Type B pancreatic cell (in vitro differentiated cells): ENCODE measurements around the gene SDK1. TPM values are rescaled to one million over a fixed set of nuclear protein-coding genes. Genes with fewer than 3 reads are reported as not detected.
"Not testable (repeated sequence)": the region's sequence is repeated elsewhere in the genome, so short reads cannot be mapped to it uniquely, and the experiment has no call there.

Experiments used
- DNase-seq: peaks from one replicate; pipeline ENCODE4 v3.0.0; 2021; ENCODE audit warnings: mixed read lengths; ENCODE audit not compliant: unreplicated experiment; ENCODE audit errors: extremely low spot score
- H3K27ac Mint-ChIP-seq: 2 replicates; pipeline ENCODE4 v1.8.0; 2021; ENCODE audit warnings: mild to moderate bottlenecking, mixed read lengths
- H3K27me3 Mint-ChIP-seq: 2 replicates; pipeline ENCODE4 v1.8.0; 2021; ENCODE audit warnings: mixed read lengths
- H3K36me3 Mint-ChIP-seq: 2 replicates; pipeline ENCODE4 v1.8.0; 2021; ENCODE audit warnings: mixed read lengths
- H3K4me1 Mint-ChIP-seq: one replicate; pipeline ENCODE4 v1.8.0; 2021; ENCODE audit warnings: mixed read lengths; ENCODE audit not compliant: unreplicated experiment
- H3K4me3 Mint-ChIP-seq: 2 replicates; pipeline ENCODE4 v1.8.0; 2021; ENCODE audit warnings: mild to moderate bottlenecking, mixed read lengths
- H3K9me3 Mint-ChIP-seq: 2 replicates; pipeline ENCODE4 v1.8.0; 2021; ENCODE audit warnings: mixed read lengths
- CTCF ChIP-seq: fragments of 200-600 bp; sonication (generic); conservative IDR thresholded peaks from 2 replicates; pipeline ENCODE4 v1.5.0; 2021; ENCODE audit warnings: antibody characterized with exemption, mild to moderate bottlenecking
- total RNA-seq: library from RNA; stranded (reverse); gene quantifications from 2 replicates; pipeline ENCODE4 v1.2.1, GENCODE V29; 2021; ENCODE audit warnings: low replicate concordance

Gene SDK1
- total RNA-seq, 1 donor from 2014 or later = 26.1 TPM

GRCh38 chr7:3739983-3740382, 438.9 kb downstream of the SDK1 start:
- peaks cover 11% of the 10 kb centered on the region for H3K9me3 Mint-ChIP-seq
- H3K36me3 Mint-ChIP-seq = peaks cover 10% of the 10 kb centered on the region
- H3K27ac Mint-ChIP-seq = no peak overlapping the region
- no peaks in the 10 kb centered on the region for H3K27me3 Mint-ChIP-seq
- no peak overlapping the region for H3K4me3 Mint-ChIP-seq
- no peak for TF ChIP-seq CTCF
- no peak for DNase-seq
- H3K4me1 Mint-ChIP-seq = no peaks in the 10 kb centered on the region

GRCh38 chr7:3747467-3747866, 446.4 kb downstream of the SDK1 start:
- no peak for DNase-seq
- Mint-ChIP-seq H3K27me3 (no peaks in the 10 kb centered on the region), H3K36me3 (no peaks in the 10 kb centered on the region), H3K27ac (no peak overlapping the region), H3K4me3 (no peak overlapping the region), H3K4me1 (peaks cover 5% of the 10 kb centered on the region), H3K9me3 (peaks cover 4% of the 10 kb centered on the region)
- TF ChIP-seq CTCF = no peak

- no peak overlapping the region for H3K27ac Mint-ChIP-seq
- no peak overlapping the region for H3K4me3 Mint-ChIP-seq
- TF ChIP-seq CTCF = no peak
- peaks cover 5% of the 10 kb centered on the region for H3K4me1 Mint-ChIP-seq
- no peak for DNase-seq
- H3K36me3 Mint-ChIP-seq = no peaks in the 10 kb centered on the region
- no peaks in the 10 kb centered on the region for H3K9me3 Mint-ChIP-seq
- H3K27me3 Mint-ChIP-seq = no peaks in the 10 kb centered on the region
These were observed 447.3 kb downstream of the SDK1 start for GRCh38 chr7:3748389-3748788.

GRCh38 chr7:3753868-3754267, 452.8 kb downstream of the SDK1 start:
- Mint-ChIP-seq H3K27ac (no peak overlapping the region), H3K4me1 (peaks cover 15% of the 10 kb centered on the region), H3K27me3 (no peaks in the 10 kb centered on the region), H3K9me3 (no peaks in the 10 kb centered on the region), H3K36me3 (no peaks in the 10 kb centered on the region), H3K4me3 (no peak overlapping the region)
- no peak for DNase-seq
- TF ChIP-seq CTCF = no peak

GRCh38 chr7:3754493-3755341, 453.7 kb downstream of the SDK1 start:
- no peaks in the 10 kb centered on the region for H3K27me3 Mint-ChIP-seq
- no peak overlapping the region for H3K27ac Mint-ChIP-seq
- no peaks in the 10 kb centered on the region for H3K36me3 Mint-ChIP-seq
- H3K9me3 Mint-ChIP-seq = no peaks in the 10 kb centered on the region
- H3K4me1 Mint-ChIP-seq = peaks cover 15% of the 10 kb centered on the region
- DNase-seq = no peak
- no peak for TF ChIP-seq CTCF
- H3K4me3 Mint-ChIP-seq = no peak overlapping the region

- not testable (repeated sequence) for H3K27me3 Mint-ChIP-seq, DNase-seq, H3K27ac Mint-ChIP-seq, H3K36me3 Mint-ChIP-seq, H3K9me3 Mint-ChIP-seq, H3K4me3 Mint-ChIP-seq
- H3K4me1 Mint-ChIP-seq = peaks cover 22% of the 10 kb centered on the region
These were observed 454.9 kb downstream of the SDK1 start for GRCh38 chr7:3755778-3756453.
